ENCODE data around the gene JUP. TPM values are rescaled to one million over a fixed set of nuclear protein-coding genes. Genes with fewer than 3 reads are reported as not detected.

JUP gene
- total and polyA plus RNA-seq, 4 donors: 39.1 to 56.0 (median 44.2) TPM

- Histone ChIP-seq H3K36me3 (ENCODE audit: control insufficient read depth in 4 of 4, insufficient read depth in 3 of 4, low read depth in 1 of 4, low read length in 3 of 4) (peaks cover 0 to 14% (median 4%) of the 10 kb centered on the region in 4 donors), H3K4me3 (ENCODE audit: low read depth in 1 of 3, low read length in 3 of 3) (no peak overlapping the region), H3K9ac (ENCODE audit: low read depth in 1 of 2, low read length in 2 of 2) (no peak overlapping the region), H3K4me1 (ENCODE audit: control insufficient read depth in 4 of 4, insufficient read depth in 4 of 4, low read length in 3 of 4) (no peaks in the 10 kb centered on the region), H3K27ac (ENCODE audit: low read depth in 1 of 2, low read length in 2 of 2) (no peak overlapping the region), H3K27me3 (ENCODE audit: control insufficient read depth in 4 of 4, insufficient read depth in 4 of 4, low read length in 3 of 4) (no peaks in the 10 kb centered on the region), H3K9me3 (ENCODE audit: control insufficient read depth in 4 of 4, low read length in 3 of 4) (no peaks in the 10 kb centered on the region)
- no peak for DNase-seq (ENCODE audit: low spot score)
- TF ChIP-seq HNF4A (conservative IDR thresholded peaks at IDR 0.05) (no peak), EGR1 (IDR thresholded peaks at IDR 0.05; ENCODE audit: low read depth in 2 of 2) (no peak), FOXA1 (IDR thresholded peaks at IDR 0.05) (no peak), GABPA (IDR thresholded peaks at IDR 0.05 in 1 of 2, conservative IDR thresholded peaks at IDR 0.05 in 1 of 2) (no peak), REST (IDR thresholded peaks at IDR 0.05) (no peak)
- TF ChIP-seq, protein P1, sequence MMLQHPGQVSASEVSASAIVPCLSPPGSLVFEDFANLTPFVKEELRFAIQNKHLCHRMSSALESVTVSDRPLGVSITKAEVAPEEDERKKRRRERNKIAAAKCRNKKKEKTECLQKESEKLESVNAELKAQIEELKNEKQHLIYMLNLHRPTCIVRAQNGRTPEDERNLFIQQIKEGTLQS (IDR thresholded peaks at IDR 0.05): no peak
- TF ChIP-seq, protein P2, sequence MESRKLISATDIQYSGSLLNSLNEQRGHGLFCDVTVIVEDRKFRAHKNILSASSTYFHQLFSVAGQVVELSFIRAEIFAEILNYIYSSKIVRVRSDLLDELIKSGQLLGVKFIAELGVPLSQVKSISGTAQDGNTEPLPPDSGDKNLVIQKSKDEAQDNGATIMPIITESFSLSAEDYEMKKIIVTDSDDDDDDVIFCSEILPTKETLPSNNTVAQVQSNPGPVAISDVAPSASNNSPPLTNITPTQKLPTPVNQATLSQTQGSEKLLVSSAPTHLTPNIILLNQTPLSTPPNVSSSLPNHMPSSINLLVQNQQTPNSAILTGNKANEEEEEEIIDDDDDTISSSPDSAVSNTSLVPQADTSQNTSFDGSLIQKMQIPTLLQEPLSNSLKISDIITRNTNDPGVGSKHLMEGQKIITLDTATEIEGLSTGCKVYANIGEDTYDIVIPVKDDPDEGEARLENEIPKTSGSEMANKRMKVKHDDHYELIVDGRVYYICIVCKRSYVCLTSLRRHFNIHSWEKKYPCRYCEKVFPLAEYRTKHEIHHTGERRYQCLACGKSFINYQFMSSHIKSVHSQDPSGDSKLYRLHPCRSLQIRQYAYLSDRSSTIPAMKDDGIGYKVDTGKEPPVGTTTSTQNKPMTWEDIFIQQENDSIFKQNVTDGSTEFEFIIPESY (IDR thresholded peaks at IDR 0.05): no peak
- 98% methylated on average over 1 of the region's 1 CpG for WGBS
Measured at GRCh38 chr17:41823141-41823524, 36.6 kb upstream of the JUP start.

DNA sequence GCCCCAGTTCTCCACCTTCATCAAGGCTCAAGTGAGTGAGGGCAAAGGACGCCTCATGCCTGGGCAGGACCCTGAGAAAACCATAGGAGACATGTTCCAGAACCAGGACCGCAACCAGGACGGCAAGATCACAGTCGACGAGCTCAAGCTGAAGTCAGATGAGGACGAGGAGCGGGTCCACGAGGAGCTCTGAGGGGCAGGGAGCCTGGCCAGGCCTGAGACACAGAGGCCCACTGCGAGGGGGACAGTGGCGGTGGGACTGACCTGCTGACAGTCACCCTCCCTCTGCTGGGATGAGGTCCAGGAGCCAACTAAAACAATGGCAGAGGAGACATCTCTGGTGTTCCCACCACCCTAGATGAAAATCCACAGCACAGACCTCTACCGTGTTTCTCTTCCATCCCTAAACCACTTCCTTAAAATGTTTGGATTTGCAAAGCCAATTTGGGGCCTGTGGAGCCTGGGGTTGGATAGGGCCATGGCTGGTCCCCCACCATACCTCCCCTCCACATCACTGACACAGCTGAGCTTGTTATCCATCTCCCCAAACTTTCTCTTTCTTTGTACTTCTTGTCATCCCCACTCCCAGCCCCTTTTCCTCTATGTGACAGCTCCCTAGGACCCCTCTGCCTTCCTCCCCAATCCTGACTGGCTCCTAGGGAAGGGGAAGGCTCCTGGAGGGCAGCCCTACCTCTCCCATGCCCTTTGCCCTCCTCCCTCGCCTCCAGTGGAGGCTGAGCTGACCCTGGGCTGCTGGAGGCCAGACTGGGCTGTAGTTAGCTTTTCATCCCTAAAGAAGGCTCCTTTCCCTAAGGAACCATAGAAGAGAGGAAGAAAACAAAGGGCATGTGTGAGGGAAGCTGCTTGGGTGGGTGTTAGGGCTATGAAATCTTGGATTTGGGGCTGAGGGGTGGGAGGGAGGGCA, 36.0 kb upstream of the JUP start:
- no peak for TF ChIP-seq RAD21 (IDR thresholded peaks at IDR 0.05)
- TF ChIP-seq MAX (IDR thresholded peaks at IDR 0.05): no peak
- no peak for TF ChIP-seq FOXA2 (IDR thresholded peaks at IDR 0.05)
- TF ChIP-seq, protein P1 (IDR thresholded peaks at IDR 0.05): no peak
- TF ChIP-seq SP1 (IDR thresholded peaks at IDR 0.05): no peak
- no peak overlapping the region for H3K9ac ChIP-seq (ENCODE audit: low read depth in 1 of 2, low read length in 2 of 2)

More for the DNA sequence above, 36.0 kb upstream of the JUP start:
- H3K27me3 ChIP-seq (ENCODE audit: control insufficient read depth in 4 of 4, insufficient read depth in 4 of 4, low read length in 3 of 4): no peaks in the 10 kb centered on the region
- H3K36me3 ChIP-seq (ENCODE audit: control insufficient read depth in 4 of 4, insufficient read depth in 3 of 4, low read depth in 1 of 4, low read length in 3 of 4): peaks cover 0 to 11% (median 3%) of the 10 kb centered on the region in 4 donors
- no peak overlapping the region for H3K27ac ChIP-seq (ENCODE audit: low read depth in 1 of 2, low read length in 2 of 2)
- no peaks in the 10 kb centered on the region for H3K9me3 ChIP-seq (ENCODE audit: control insufficient read depth in 4 of 4, low read length in 3 of 4)
- H3K4me3 ChIP-seq (ENCODE audit: low read depth in 1 of 3, low read length in 3 of 3): no peak overlapping the region
- DNase-seq (ENCODE audit: low spot score): no peak
- 83% methylated on average over 12 of the region's 12 CpGs for WGBS
- H3K4me1 ChIP-seq (ENCODE audit: control insufficient read depth in 4 of 4, insufficient read depth in 4 of 4, low read length in 3 of 4): no peaks in the 10 kb centered on the region
